LNCaP clone FGC (cell line): ENCODE data around the gene IL20RA.

Source experiments
- DNase-seq: peaks from one replicate; pipeline ENCODE4 v3.0.0-alpha.2; 2011; ENCODE audit warnings: low read depth
- H3K4me3 ChIP-seq: 2 replicates; pipeline ENCODE4 v1.5.1; 2011; ENCODE audit warnings: mild to moderate bottlenecking, low read depth, low read length, control low read depth
- TF ChIP-seq, protein P1 (sequence below): IDR thresholded peaks from 2 replicates; pipeline ENCODE4 v1.5.1; 2012; ENCODE audit warnings: mild to moderate bottlenecking; ENCODE audit not compliant: control insufficient read depth, insufficient read depth; ENCODE audit errors: extremely low read depth

IL20RA gene

GRCh38 chr6:137016356-137016755 is 28.4 kb downstream of the IL20RA start:
- H3K4me3 ChIP-seq = no peak overlapping the region
- TF ChIP-seq, protein P1, sequence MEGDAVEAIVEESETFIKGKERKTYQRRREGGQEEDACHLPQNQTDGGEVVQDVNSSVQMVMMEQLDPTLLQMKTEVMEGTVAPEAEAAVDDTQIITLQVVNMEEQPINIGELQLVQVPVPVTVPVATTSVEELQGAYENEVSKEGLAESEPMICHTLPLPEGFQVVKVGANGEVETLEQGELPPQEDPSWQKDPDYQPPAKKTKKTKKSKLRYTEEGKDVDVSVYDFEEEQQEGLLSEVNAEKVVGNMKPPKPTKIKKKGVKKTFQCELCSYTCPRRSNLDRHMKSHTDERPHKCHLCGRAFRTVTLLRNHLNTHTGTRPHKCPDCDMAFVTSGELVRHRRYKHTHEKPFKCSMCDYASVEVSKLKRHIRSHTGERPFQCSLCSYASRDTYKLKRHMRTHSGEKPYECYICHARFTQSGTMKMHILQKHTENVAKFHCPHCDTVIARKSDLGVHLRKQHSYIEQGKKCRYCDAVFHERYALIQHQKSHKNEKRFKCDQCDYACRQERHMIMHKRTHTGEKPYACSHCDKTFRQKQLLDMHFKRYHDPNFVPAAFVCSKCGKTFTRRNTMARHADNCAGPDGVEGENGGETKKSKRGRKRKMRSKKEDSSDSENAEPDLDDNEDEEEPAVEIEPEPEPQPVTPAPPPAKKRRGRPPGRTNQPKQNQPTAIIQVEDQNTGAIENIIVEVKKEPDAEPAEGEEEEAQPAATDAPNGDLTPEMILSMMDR = no peak
- no peak for DNase-seq

DNA sequence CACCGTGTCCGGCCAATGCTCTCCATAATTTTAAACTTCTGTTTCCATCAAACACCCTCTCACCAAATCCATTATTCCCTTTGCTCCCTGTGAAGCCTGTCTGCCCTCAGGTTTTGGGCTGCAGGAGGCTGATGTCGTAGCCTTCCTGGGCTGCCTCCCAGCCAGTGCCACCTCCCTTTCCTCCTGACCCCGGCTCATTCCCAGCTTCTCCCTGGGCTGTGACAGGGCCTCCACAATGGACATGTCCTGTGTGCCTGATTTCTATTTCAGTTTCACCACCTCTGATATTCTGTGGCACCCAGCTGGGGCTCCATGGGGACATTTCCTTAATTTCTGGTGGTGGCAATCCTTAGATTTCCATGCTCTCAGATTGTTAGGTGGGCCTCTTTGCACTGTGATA is 28.8 kb downstream of the IL20RA start:
- H3K4me3 ChIP-seq = no peak overlapping the region
- DNase-seq = no peak
- TF ChIP-seq, protein P1 = no peak

DNA sequence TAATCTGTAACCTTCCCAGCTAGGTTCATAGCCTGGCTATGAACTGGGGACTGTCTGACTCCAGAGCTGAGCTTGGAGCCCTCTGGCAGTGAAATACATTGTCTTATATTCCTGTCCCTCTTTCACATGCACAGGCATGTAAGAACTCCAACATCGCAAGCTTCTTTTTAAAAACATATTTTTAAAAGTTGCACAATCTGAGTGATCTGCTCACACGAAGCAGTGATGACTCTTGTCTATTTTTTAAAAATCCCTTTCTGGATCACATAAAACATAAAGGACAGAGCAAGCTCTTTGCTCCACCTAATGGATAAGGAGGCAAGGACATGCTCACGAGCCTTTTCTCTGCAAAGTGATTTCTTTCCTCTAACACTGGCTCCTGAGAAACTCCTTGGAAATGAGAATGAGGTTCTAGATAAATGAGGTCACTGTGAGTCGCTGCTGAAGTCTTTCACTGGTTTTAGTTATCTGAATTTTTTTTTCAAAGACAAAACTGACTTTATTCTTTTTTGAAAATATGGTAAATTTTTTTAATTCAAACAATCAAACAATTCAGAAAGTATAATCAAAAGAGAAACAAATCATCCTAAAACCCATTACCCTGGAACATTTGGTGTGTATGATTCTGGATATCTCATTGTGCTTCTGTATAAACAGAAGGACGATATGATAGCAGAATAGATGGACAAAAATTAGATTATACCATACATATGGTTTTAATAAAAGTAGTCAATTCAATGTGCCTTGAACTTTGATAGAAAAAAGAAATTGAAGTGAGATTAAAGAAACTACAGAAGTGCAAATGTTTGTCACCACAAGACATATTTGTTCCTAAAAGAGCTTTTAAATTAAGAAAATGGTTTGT is 30.8 kb downstream of the IL20RA start:
- no peak overlapping the region for H3K4me3 ChIP-seq
- no peak for DNase-seq
- TF ChIP-seq, protein P1 = peak; percentile 77

DNA sequence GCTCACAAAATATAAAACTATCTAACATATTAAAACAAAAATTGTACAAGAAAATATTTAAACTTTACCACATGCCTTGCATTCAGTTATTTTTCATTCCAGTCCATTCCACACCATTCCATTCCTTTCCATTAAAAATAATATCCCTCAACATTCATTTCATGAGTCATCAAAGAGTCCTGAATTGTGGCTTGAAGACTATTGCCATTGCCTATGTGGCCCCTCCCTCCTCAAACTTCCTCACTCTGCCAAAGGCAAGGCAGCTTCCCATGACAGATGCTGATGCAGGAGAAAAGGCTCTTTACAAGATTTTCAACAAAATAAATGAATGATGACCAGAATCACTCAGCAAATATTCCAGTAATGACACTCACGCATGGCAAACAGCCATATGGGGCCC is 31.7 kb downstream of the IL20RA start:
- no peak overlapping the region for H3K4me3 ChIP-seq
- no peak for DNase-seq
- TF ChIP-seq, protein P1 = no peak

GRCh38 chr6:137011406-137011805 is 33.4 kb downstream of the IL20RA start:
- no peak overlapping the region for H3K4me3 ChIP-seq
- TF ChIP-seq, protein P1 = no peak
- DNase-seq = no peak

DNA sequence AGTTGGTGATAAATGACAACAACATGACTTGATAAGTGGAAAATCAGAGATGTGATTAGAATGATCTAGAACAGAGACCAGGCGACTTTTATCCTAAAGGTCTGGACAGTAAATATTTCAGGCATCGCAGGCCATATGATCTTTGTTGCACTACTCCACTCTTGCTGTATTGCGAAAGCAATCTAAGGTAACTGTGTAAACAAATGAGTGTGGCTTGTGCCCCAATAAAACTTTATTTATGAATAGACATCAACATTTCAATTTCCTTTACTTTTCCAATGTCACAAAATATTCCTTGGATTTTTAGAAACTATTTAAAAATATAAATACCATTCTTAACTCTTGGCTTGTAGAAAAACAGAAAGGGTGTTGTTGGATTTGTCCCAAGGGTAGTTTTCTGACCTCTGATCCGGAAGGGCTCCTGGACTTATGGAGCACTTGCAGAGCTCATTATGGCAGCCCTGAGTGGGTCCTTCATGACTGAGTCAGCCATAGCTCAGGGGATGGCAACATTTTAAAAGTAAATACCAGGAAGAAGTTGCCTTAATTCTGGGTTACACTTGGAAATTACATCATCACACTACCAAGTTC is 34.5 kb downstream of the IL20RA start:
- TF ChIP-seq, protein P1 = no peak
- no peak overlapping the region for H3K4me3 ChIP-seq
- DNase-seq = no peak

GRCh38 chr6:137008204-137008603 is 36.6 kb downstream of the IL20RA start:
- no peak overlapping the region for H3K4me3 ChIP-seq
- DNase-seq = no peak
- TF ChIP-seq, protein P1 = no peak
